ENCODE measurements around the gene XIST.

Gene XIST

DNA sequence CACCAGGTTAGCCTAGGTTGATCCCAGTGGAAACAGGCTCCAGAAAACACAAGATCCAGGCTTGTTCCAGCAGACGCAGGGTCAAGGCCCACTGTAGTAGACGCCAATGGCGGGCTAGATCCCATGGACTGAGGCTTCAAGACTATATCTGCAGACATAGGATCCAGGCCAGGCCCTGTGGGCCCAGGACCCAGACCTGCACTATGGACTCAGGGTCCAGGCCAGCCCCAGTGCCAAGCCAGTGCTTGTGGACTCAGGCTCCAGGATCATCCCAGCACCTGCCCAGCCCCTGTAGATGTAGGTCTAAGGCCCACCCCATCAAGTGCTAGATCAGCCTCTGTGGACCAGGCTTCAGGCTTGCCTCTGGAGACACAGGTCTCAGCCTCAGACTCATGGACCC lies 11.3 kb upstream of the XIST start:
- no peak overlapping the region for H3K4me3 ChIP-seq (ENCODE audit: low read depth, low read length)
- TF ChIP-seq, protein P1, sequence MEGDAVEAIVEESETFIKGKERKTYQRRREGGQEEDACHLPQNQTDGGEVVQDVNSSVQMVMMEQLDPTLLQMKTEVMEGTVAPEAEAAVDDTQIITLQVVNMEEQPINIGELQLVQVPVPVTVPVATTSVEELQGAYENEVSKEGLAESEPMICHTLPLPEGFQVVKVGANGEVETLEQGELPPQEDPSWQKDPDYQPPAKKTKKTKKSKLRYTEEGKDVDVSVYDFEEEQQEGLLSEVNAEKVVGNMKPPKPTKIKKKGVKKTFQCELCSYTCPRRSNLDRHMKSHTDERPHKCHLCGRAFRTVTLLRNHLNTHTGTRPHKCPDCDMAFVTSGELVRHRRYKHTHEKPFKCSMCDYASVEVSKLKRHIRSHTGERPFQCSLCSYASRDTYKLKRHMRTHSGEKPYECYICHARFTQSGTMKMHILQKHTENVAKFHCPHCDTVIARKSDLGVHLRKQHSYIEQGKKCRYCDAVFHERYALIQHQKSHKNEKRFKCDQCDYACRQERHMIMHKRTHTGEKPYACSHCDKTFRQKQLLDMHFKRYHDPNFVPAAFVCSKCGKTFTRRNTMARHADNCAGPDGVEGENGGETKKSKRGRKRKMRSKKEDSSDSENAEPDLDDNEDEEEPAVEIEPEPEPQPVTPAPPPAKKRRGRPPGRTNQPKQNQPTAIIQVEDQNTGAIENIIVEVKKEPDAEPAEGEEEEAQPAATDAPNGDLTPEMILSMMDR (IDR thresholded peaks at IDR 0.05; ENCODE audit: low read depth, low read length) = no peak
- no peak for DNase-seq (ENCODE audit: low read depth, low spot score)
- in situ Hi-C loops (cut with HindIII; ENCODE audit: low sequenced_read_pairs) = no loop called here

DNA sequence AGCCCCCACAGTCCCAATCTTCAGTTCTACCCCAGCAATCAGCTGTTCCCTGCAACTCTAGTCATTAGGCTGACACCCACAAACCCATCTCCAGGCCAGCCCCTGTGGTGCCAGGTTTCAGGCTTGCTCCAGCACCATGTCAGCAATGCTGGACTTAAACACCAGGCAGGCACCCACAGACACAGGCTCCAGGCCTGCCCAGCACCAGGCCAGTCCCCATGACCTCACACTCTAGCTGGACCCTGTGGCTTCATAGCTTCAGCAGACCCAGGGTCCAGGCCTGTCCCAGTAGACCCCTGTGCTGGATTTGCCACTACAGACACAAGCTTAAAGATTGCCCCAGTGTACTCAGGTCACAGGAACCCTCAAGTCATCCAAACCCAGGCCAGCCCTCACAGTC lies 10.8 kb upstream of the XIST start:
- in situ Hi-C loops (cut with HindIII; ENCODE audit: low sequenced_read_pairs) = no loop called here
- no peak overlapping the region for H3K4me3 ChIP-seq (ENCODE audit: low read depth, low read length)
- DNase-seq (ENCODE audit: low read depth, low spot score) = no peak
- TF ChIP-seq, protein P1 (IDR thresholded peaks at IDR 0.05; ENCODE audit: low read depth, low read length) = no peak

DNA sequence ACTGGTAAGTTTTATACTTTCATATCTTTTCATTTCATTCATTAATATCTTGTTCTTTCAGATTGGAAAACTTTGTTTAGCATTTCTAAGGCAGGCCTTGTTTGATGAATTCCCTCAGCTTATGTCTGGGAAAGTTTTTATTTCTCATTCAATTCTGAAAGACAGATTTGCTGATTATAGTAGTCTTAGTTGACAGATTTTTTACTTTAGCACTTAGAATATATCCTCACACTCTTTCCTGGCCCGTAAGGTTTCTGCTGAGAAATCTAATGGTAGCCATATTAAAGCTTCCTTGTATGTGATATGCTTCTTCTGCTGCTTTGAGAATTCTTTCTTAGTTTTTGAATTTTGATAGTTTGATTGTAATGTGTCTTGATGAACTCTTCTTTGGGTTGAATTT lies 7.1 kb upstream of the XIST start:
- no peak overlapping the region for H3K4me3 ChIP-seq (ENCODE audit: low read depth, low read length)
- TF ChIP-seq, protein P1 (IDR thresholded peaks at IDR 0.05; ENCODE audit: low read depth, low read length) = no peak
- in situ Hi-C loops (cut with HindIII; ENCODE audit: low sequenced_read_pairs) = no loop called here
- no peak for DNase-seq (ENCODE audit: low read depth, low spot score)

DNA sequence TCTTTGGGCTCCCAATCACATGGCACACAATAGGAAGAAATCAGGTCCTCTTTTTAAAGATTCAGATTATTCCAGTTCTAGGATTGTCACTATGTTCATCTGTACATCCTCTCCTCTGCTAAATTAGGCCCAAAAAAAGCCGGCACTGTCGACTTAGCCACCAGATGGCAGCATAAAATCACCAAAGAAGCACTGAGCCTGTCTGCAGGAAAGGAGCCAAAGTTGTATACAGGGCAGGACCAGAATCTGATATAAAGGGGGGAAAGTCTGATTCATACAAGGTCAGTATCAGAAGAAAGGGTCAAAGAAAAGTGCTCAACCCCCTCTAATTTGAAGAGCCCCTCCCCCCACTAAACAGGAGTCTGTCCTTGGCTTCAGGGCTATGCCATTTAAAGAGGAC lies 3.0 kb upstream of the XIST start:
- TF ChIP-seq, protein P1 (IDR thresholded peaks at IDR 0.05; ENCODE audit: low read depth, low read length) = peak; percentile 84
- no peak overlapping the region for H3K4me3 ChIP-seq (ENCODE audit: low read depth, low read length)
- in situ Hi-C loops (cut with HindIII; ENCODE audit: low sequenced_read_pairs) = no loop called here
- DNase-seq (ENCODE audit: low read depth, low spot score) = peak; percentile 76

DNA sequence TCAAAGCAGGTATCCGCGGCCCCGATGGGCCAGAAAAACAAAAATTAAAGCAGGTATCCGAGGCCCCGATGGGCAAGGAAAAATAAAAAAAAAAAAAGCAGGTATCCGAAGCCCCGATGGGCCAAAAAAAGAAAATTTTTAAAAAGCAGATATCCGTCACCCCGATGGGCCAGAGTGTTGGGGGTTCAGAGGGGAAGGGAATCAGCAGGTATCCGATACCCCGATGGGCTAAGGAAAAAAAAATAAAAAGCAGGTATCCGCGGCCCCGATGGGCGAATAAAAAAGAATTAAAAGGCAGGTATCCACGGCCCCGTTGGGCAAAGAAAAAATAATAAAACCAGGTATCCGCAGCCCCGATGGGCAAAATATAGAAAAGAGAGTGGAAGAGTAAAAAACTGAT lies 492 bp downstream of the XIST start:
- in situ Hi-C loops (cut with HindIII; ENCODE audit: low sequenced_read_pairs) = no loop called here
- DNase-seq (ENCODE audit: low read depth, low spot score) = no peak
- TF ChIP-seq, protein P1 (IDR thresholded peaks at IDR 0.05; ENCODE audit: low read depth, low read length) = no peak
- peak overlapping the region; percentile 91 for H3K4me3 ChIP-seq (ENCODE audit: low read depth, low read length)

DNA sequence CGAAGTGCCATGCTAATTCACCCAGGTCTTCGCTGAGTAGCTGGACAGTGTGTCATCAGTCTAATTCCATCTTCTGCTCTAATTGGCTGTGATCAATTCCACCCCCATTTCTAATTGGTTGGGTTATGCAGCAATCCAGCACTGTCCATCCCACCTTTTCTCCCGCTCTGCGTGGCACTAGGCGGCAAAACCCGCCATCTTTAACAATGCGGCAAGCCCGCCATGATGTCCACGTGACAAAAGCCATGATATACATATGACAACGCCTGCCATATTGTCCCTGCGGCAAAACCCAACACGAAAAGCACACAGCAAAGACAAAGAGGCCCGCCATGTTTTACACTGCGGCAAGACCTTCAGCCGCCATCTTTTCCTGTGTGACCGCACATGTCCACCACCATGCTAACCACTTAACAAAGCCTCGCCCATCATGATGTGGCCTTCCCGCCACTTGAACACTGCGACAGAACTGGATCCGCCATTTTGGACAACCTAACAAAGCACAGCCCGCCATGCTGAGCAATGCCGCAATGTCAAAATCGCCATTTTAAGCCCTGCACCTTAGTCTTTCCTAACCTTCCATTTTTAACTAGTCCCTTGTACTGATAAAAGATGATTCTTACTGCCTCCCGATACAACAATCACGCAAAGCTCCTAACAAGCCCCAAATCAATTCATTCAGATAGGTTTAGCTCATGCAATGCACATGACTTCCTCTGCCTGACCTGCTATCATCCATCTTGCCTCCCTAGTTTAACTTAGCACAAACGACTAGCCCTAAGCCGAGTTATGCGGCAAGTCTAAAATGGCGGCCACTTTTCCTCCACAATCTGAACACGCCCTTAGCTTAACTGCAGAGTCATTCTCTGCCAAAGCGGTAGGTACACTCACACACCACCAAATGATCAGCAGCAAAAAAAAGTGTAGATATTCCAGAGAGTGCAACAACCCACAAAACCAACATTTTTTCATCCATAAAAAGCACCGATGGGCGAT lies 1.2 kb downstream of the XIST start:
- peak; percentile 97 for DNase-seq (ENCODE audit: low read depth, low spot score)
- TF ChIP-seq, protein P1 (IDR thresholded peaks at IDR 0.05; ENCODE audit: low read depth, low read length) = no peak
- in situ Hi-C loops (cut with HindIII; ENCODE audit: low sequenced_read_pairs) = no loop called here
- peak overlapping the region; percentile 91 for H3K4me3 ChIP-seq (ENCODE audit: low read depth, low read length)

Data from astrocyte of the spinal cord (primary cell).